Measurements from ENCODE around the gene HTR7.

The HTR7 gene

GRCh38 chr10:90722832-90723231, 135.0 kb downstream of the HTR7 start:
- TF ChIP-seq, protein P1, sequence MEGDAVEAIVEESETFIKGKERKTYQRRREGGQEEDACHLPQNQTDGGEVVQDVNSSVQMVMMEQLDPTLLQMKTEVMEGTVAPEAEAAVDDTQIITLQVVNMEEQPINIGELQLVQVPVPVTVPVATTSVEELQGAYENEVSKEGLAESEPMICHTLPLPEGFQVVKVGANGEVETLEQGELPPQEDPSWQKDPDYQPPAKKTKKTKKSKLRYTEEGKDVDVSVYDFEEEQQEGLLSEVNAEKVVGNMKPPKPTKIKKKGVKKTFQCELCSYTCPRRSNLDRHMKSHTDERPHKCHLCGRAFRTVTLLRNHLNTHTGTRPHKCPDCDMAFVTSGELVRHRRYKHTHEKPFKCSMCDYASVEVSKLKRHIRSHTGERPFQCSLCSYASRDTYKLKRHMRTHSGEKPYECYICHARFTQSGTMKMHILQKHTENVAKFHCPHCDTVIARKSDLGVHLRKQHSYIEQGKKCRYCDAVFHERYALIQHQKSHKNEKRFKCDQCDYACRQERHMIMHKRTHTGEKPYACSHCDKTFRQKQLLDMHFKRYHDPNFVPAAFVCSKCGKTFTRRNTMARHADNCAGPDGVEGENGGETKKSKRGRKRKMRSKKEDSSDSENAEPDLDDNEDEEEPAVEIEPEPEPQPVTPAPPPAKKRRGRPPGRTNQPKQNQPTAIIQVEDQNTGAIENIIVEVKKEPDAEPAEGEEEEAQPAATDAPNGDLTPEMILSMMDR (IDR thresholded peaks at IDR 0.05; ENCODE audit: control insufficient read depth, insufficient read depth, low read depth, low read length, missing control alignments) = no peak
- DNase-seq (ENCODE audit: low read depth) = no peak
- no peak overlapping the region for H3K4me3 ChIP-seq (ENCODE audit: control insufficient read depth, low read depth, low read length)

- no peak overlapping the region for H3K4me3 ChIP-seq (ENCODE audit: control insufficient read depth, low read depth, low read length)
- DNase-seq (ENCODE audit: low read depth) = no peak
Observed at GRCh38 chr10:90718182-90718581, 139.7 kb downstream of the HTR7 start.

GRCh38 chr10:90712529-90712928, 145.3 kb downstream of the HTR7 start:
- no peak overlapping the region for H3K4me3 ChIP-seq (ENCODE audit: control insufficient read depth, low read depth, low read length)
- TF ChIP-seq, protein P1 (IDR thresholded peaks at IDR 0.05; ENCODE audit: control insufficient read depth, insufficient read depth, low read depth, low read length, missing control alignments) = no peak
- no peak for DNase-seq (ENCODE audit: low read depth)

More at GRCh38 chr10:90718182-90718581, 139.7 kb downstream of the HTR7 start:
- TF ChIP-seq, protein P1 (IDR thresholded peaks at IDR 0.05; ENCODE audit: control insufficient read depth, insufficient read depth, low read depth, low read length, missing control alignments) = peak; percentile 10

DNA sequence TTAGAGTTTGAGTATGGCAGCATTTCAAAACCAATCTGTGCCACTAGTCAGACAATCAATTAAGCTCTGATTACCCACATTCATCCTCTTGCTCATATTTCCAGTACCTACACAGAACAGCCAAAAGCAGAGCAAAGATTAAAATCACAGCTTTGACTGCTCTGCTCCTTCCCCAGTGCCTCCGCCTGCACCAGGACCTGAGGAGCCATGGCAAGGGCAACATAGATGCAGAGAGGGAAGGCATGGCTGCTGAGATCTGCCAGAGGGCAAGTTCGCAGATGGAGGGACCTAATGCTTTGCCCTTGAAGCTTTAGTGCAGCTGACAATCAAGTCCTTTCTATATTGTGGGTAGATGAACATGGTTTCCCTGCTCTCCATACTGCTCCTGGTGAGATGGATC, 148.1 kb downstream of the HTR7 start:
- no peak overlapping the region for H3K4me3 ChIP-seq (ENCODE audit: control insufficient read depth, low read depth, low read length)
- TF ChIP-seq, protein P1 (IDR thresholded peaks at IDR 0.05; ENCODE audit: control insufficient read depth, insufficient read depth, low read depth, low read length, missing control alignments) = no peak
- no peak for DNase-seq (ENCODE audit: low read depth)

DNA sequence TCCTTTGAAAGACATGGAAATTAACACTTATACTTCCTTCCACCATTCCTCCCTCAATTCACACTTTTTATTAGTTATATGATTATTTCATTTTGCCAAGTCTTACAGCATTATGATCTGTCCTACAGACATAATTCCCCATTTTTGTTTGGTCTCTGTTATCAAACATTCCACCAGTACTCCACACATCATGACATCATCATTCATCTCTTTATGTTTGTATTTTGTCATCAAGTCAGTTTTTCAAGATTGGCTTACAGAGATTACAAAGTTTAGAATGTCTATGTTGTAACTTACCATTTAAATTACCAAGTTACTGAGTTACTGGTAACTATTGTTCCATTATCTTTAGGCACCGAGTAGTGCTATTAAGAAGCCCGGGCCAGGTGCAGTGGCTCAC, 150.2 kb downstream of the HTR7 start:
- no peak for DNase-seq (ENCODE audit: low read depth)
- no peak overlapping the region for H3K4me3 ChIP-seq (ENCODE audit: control insufficient read depth, low read depth, low read length)
- TF ChIP-seq, protein P1 (IDR thresholded peaks at IDR 0.05; ENCODE audit: control insufficient read depth, insufficient read depth, low read depth, low read length, missing control alignments) = no peak

DNA sequence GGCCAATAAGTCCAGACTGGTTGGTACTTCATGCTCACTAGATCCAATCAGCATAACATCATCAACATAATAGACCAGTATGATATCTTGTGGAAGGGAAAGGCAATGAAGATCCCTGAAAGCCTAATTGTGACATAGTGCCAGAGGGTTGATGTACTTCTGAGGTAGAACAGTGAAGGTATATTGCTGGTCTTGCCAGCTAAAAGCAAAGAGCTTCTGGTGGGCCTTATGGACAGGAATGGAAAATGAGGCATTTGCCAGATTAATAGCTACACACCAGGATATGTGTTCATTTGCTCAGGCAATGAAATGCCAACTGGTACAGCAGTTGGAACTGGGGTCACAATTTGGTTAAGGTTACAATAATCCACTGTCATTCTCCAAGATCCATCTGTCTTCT, 156.4 kb downstream of the HTR7 start:
- TF ChIP-seq, protein P1 (IDR thresholded peaks at IDR 0.05; ENCODE audit: control insufficient read depth, insufficient read depth, low read depth, low read length, missing control alignments) = no peak
- no peak overlapping the region for H3K4me3 ChIP-seq (ENCODE audit: control insufficient read depth, low read depth, low read length)
- DNase-seq (ENCODE audit: low read depth) = no peak
